Ammon's horn (tissue), 1 donor: ENCODE data around the gene PNLIPRP3.
A peak's percentile ranks its signal among the peaks of the same experiment; 100 is the strongest.

Source experiments
- DNase-seq: peaks from one replicate; pipeline ENCODE4 v3.0.0-alpha.2; 2016; ENCODE audit warnings: low spot score

Gene PNLIPRP3

DNA sequence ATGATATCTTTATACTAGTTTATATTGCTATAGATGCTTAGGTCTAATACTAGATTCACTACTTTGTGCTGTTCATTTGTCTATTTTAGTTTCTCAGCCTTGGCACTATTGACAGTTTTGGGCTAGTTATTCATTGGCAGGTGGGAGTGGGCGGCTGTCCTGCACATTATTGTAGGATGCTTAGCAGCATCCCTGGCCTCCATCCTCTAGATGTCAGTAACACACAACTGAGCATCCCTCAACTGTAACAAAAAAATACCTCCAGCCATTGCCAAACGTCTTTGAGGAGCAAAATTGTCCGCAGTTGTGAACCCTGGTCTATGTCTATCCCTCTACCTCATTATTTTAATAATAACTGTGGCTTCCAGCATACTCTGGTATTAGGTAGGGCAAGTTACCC lies 83.7 kb downstream of the PNLIPRP3 start:
- DNase-seq = peak; percentile 9

- DNase-seq = peak; percentile 45
Measured at GRCh38 chr10:116521424-116522290, 94.0 kb downstream of the PNLIPRP3 start.

- DNase-seq = no peak
Measured at GRCh38 chr10:116522803-116523381, 95.2 kb downstream of the PNLIPRP3 start.

GRCh38 chr10:116524736-116525135 lies 97.1 kb downstream of the PNLIPRP3 start:
- DNase-seq = no peak

GRCh38 chr10:116526219-116526618 lies 98.6 kb downstream of the PNLIPRP3 start:
- DNase-seq = no peak
